HG02938 (cell line): ENCODE measurements around the gene PRDM16.

ENCODE experiments used
- ATAC-seq: cut with Tn5 transposase; IDR thresholded peaks from one replicate; pipeline ENCODE4 v1.9.1; 2021; ENCODE audit warnings: mild to moderate bottlenecking, moderate library complexity; ENCODE audit not compliant: unreplicated experiment

The PRDM16 gene

GRCh38 chr1:3032371-3033039, 36.5 kb upstream of the PRDM16 start:
- no peak for ATAC-seq

DNA sequence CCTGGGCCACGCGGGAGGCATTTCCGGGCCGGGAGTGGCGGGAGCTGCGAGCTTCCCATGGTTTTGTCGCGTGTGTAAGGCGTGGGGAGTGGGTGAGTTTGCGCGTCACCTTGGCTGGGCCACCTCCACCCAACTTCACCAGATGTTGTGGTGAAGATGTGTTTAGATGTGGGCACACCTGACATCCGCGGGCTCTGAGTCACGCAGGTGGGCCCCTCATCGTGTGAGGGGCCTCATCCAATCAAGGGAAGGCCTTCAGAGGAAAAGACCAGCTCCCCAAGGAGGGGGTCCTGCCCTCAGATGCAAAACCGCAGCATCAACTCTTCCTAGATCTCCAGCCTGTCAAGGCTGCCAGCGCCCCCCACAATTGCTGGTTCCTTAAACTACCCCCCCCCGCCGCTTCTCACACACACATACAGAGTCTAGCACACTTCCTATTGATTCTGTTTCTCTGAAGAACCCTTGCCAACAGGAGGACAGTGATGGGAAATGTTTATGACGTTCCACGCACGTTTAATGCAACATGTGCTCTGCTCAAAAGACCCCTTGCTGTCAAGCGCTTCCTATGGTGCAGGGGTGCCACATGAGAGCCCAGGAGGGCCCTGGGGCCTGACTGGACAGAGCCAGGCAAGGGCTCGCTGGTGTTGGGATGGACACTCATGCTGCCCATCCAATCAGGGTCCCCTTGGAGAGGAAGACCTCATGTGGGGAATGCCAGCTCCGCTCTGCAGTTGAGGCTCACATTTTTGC, 35.8 kb upstream of the PRDM16 start:
- no peak for ATAC-seq

DNA sequence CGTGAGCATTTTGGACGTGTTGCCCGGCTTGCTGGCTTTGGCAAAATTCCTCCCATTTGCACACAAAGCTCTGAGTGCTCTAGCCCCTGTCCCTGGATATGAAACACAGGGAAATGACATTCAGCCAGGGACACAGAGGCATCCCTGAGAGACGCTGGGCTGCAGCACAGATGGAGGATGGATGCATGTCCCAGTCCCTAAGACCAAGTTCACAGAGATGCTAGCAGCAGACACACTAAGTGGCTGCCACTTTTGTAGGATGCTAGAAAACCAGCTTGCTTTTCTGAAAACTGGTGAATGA, 35.3 kb upstream of the PRDM16 start:
- no peak for ATAC-seq

DNA sequence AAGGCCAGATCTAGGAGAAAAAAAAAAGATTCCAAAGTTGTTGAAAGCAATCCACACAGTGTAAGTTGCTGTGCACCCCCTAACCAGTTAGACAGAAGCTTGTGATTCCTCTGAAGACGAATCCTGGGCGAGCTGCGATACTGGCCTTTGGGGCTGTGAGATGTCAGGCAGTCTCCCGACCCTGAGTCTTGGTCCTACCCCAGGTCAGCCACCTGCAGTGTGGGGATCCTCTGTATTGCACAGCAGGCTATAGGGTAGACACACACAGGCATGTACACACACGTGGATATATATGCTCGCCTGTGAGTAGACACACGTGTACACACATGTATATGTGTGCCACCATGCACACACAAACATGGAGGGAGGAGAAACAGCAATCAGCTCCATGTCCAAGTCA, 34.8 kb upstream of the PRDM16 start:
- no peak for ATAC-seq

GRCh38 chr1:3034728-3035562, 34.1 kb upstream of the PRDM16 start:
- no peak for ATAC-seq

DNA sequence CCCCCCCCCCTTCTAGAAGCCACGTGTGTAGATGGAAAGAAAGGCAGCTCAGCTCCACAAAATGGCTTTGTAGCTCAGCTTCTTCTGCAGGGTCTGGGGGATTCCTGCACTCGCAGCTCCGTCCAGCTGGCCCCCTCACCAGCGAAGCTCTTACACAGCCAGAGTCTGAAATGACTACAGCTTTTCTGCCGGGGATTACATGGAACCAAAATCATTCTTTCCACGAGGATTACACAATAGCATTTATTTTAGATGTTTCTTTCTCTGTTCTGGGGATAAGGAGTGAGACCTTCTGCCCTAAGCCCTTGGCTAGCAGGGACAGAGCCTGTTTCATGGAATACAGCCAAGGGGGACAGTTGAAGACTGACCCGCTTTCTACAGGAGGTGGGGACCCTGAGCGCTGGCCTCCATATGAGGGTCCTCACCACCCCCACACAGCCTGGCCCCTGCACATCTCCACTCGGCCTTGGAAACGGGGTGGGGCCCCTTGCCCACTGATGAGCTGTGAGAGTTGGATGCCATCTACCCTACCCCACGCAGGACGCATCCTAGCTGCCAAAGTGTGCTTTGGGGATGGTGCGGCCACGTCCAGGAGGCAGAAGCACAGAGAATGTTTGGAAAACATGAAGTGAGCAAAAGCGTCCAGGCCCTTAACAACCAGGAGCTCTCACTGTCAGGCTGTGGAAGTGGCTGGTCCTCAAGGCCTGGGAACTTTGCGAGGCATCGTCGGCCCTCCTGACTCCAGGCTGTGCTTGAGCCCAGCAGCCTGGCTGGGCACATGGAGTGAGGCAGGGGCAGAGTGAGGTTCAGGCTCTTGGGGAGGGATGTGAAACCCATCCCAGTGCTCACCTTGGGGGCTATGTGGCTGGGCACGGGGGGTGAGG, 33.2 kb upstream of the PRDM16 start:
- no peak for ATAC-seq

- ATAC-seq: no peak
Measured at GRCh38 chr1:3036447-3037280, 32.3 kb upstream of the PRDM16 start.

GRCh38 chr1:3037281-3038040, 31.5 kb upstream of the PRDM16 start:
- ATAC-seq: no peak

DNA sequence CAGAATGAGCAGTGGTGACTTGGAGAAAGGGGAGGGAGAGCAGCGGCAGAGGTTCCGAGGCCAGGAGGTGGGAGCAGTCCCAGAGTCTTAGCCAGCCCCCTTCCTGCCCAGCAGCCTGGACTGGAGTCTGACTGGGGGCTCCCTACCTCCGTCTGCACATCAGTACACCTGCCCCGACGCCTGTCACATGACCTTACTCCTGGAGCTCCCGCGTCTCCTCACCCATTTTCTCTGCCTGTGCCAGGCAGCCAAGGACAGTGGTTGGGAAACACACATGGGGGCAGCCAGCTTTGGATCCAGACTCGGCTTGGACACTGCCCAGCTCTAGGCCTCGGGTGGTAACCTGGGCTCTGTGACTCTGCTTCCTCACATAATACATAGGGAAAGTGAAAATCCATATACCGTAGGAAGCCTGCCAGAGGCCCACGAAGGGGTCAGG, 30.9 kb upstream of the PRDM16 start:
- ATAC-seq: no peak

- no peak for ATAC-seq
Measured at GRCh38 chr1:3038571-3039181, 30.3 kb upstream of the PRDM16 start.

DNA sequence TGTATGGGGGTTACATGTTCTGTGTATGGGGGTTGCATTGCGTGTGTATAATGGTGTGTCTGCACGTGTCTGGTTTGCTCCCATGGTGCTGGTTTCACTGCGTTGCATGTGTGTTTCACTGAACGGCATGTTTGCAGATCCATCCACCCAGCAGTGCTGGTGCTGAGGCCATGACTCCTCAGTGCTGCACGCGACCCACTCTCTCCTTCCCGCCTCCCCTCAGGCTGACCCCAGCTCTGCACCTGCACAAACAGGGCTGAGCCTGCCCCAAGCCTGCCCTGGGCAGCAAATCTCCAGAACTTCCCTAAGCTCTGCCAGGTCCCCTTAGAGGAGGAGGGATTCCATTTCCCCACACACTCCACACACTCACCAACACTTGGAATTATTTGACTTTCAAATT, 29.0 kb upstream of the PRDM16 start:
- ATAC-seq: no peak

GRCh38 chr1:3042481-3042880, 26.5 kb upstream of the PRDM16 start:
- ATAC-seq: no peak

GRCh38 chr1:3049164-3049563, 19.8 kb upstream of the PRDM16 start:
- ATAC-seq: no peak

- no peak for ATAC-seq
Measured at GRCh38 chr1:3049905-3050304, 19.1 kb upstream of the PRDM16 start.

GRCh38 chr1:3050603-3051002, 18.4 kb upstream of the PRDM16 start:
- ATAC-seq: no peak

DNA sequence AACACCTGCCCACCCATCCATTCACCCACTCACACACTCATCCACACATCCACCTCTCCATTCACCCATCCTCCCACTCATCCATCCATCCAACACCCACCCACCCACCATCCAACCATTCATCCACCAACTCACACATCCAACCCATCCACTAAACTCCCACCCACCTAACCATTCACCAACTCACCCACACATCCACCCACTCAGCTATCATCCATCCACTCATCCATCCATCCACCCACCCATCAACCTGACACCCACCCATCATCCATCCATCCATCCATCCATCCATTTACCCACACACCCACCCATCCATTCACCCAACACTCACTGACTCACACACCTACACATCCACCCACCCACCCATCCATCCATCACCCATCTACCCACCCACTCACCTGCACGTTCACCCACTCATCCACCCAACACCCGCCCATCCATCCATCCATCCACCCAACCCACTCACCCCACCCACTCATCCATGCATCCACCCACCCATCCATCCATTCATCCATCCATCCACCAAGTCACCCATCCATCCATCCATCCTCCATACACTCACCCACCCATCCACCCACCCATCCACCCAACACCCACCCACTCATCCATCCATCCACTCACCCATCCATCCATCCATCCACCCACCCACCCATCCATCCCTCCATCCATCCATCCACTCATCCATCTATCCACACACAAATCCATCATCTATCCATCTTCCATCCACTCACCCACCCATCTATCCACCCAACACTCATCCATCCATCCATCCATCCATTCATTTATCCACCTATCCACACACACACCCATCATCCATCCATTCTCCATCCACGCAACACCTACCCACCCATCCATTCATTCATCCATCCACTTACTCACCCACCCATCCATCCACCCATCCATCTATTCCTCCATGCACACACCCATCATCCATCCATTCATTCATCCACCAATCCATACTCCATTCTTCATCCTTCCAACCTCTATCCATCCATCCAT, 17.4 kb upstream of the PRDM16 start:
- ATAC-seq: no peak

- ATAC-seq: no peak
Measured at GRCh38 chr1:3052501-3052900, 16.5 kb upstream of the PRDM16 start.
